GM12874 (cell line): ENCODE measurements around the gene ARMS2.

ENCODE experiments used
- CTCF ChIP-seq: IDR thresholded peaks from 2 replicates; pipeline ENCODE4 v1.5.1; 2011; ENCODE audit warnings: low read depth, mild to moderate bottlenecking, control low read depth, low read length, moderate library complexity; ENCODE audit not compliant: insufficient read depth

ARMS2 gene

GRCh38 chr10:122474131-122474818 is 19.8 kb downstream of the ARMS2 start:
- TF ChIP-seq CTCF = no peak

GRCh38 chr10:122475100-122475499 is 20.6 kb downstream of the ARMS2 start:
- TF ChIP-seq CTCF = no peak

DNA sequence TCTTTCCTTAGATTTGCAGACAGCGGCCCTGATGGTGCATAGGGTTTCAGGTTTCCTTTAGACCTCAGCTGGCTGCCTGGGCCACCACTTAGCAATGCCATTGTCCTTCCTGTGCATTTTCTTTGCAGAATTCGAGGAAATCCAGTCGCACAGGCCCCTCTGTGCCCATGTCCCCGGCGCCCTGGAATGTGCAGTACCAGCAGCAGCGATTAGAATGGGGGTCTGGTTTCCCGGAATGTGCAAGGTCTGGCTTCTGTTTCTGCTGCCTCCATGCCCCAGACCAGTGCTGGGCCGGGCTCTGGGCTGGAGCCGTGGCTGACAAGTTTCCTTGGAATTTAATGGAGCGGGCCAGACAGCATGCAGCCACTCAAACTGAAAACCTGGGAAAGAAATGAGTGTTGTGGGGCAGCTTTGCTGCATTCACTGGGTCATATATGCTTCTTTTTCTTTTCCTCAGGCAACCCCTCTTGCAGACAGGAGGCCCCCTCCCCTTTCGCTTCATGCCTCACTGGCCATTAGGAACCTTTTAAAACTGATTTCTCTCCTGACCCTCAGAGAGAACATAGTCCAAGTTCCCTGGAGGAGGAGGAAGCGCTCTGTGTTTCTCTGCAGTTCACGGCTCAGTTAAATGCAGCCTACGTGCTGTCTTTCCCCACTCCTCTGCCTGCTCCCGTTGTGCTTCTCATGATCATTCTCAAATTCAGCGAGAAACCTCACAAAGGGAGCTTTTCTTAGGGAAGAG is 21.3 kb downstream of the ARMS2 start:
- no peak for TF ChIP-seq CTCF

DNA sequence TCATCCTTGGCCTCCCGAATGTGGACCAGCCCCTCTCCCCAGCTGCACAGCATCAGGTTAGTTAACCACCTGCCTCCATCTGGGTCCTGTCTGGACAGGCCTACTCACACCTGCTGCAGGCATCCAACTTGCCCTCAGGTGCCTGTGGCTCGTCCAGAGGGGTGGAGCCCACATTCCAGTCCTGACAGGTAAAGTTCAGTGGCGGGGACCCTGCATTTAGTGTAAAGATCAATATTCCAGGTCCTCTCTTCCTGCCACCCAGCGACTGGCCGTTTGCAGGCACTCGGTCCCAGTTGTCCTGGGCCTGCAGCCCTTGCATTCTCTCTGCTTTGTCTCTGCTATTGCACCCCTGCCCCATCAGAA is 21.9 kb downstream of the ARMS2 start:
- no peak for TF ChIP-seq CTCF

GRCh38 chr10:122477436-122477835 is 23.0 kb downstream of the ARMS2 start:
- TF ChIP-seq CTCF = no peak

- TF ChIP-seq CTCF = no peak
Measured at GRCh38 chr10:122478971-122479370, 24.5 kb downstream of the ARMS2 start.

- no peak for TF ChIP-seq CTCF
Measured at GRCh38 chr10:122480146-122480833, 25.8 kb downstream of the ARMS2 start.
